H1 (cell line): ENCODE data around the gene WASF3. TPM values are rescaled to one million over a fixed set of nuclear protein-coding genes. Genes with fewer than 3 reads are reported as not detected.

Experiments used
- CTCF ChIA-PET: fragments of 300-600 bp; sonication (Branson Sonifier 250); formaldehyde crosslinking; loops from one replicate; lab custom pipeline; 2021; ENCODE audit not compliant: partially characterized antibody; lab: Charles Lee
- POLR2A ChIA-PET: fragments of 300-600 bp; sonication (Branson Sonifier 250); formaldehyde crosslinking; loops from one replicate; lab custom pipeline; 2021; ENCODE audit warnings: inconsistent platforms; ENCODE audit not compliant: partially characterized antibody; lab: Charles Lee
- DNase-seq, 2 experiments: peaks; one replicate each; pipeline versions ENCODE4 v3.0.0 to v3.0.0-alpha.2; 2010 to 2022; ENCODE audit warnings: low spot score in 2 of 2, low read depth in 1 of 2, mixed read lengths in 1 of 2
- FAIRE-seq: peaks from 2 replicates; lab custom pipeline; 2011; peaks lifted over from hg19 to GRCh38; lab: Jason Lieb, UNC
- H2AFZ ChIP-seq: 2 replicates; pipeline ENCODE4 v1.8.1; 2012; ENCODE audit warnings: low read length, inconsistent platforms
- H2AK5ac ChIP-seq: 2 replicates; pipeline ENCODE4 v1.6.1; 2013; ENCODE audit warnings: low read depth, low read length
- H2BK120ac ChIP-seq: replicated peaks from 2 replicates; pipeline ENCODE3; 2013; ENCODE audit warnings: low read depth, low read length, inconsistent platforms
- H2BK12ac ChIP-seq: 2 replicates; pipeline ENCODE4 v1.6.1; 2013; ENCODE audit warnings: low read depth, low read length
- H2BK15ac ChIP-seq: 2 replicates; pipeline ENCODE4 v1.6.1; 2013; ENCODE audit warnings: low read length
- H2BK20ac ChIP-seq: 2 replicates; pipeline ENCODE4 v1.6.1; 2013; ENCODE audit warnings: low read length
- H2BK5ac ChIP-seq: 2 replicates; pipeline ENCODE4 v1.6.1; 2013; ENCODE audit warnings: low read depth, low read length
- H3K14ac ChIP-seq: 2 replicates; pipeline ENCODE4 v1.6.1; 2013; ENCODE audit warnings: inconsistent platforms; ENCODE audit not compliant: insufficient read length
- H3K18ac ChIP-seq: 2 replicates; pipeline ENCODE4 v1.6.1; 2013; ENCODE audit warnings: low read length; ENCODE audit errors: extremely low read depth
- H3K23ac ChIP-seq: 2 replicates; pipeline ENCODE4 v1.6.1; 2013; ENCODE audit warnings: inconsistent platforms; ENCODE audit not compliant: insufficient read length
- H3K23me2 ChIP-seq: 2 replicates; pipeline ENCODE4 v1.6.1; 2013; ENCODE audit warnings: low read depth, low read length
- H3K27ac ChIP-seq: 2 replicates; pipeline ENCODE4 v1.6.1; 2011; ENCODE audit warnings: low read depth, low read length, inconsistent platforms
- H3K27me3 ChIP-seq, 4 experiments: replicated peaks in 1 of 4; 1 replicate in 1 of 4; 2 replicates in 3 of 4; pipeline versions ENCODE4 v1.6.1 to v1.8.1; 2011 to 2013; ENCODE audit warnings: low read length in 3 of 4, mild to moderate bottlenecking in 3 of 4, inconsistent platforms in 2 of 4, mixed read lengths in 2 of 4, moderate library complexity in 1 of 4; ENCODE audit not compliant: control insufficient read depth in 3 of 4, insufficient read depth in 3 of 4; ENCODE audit errors: extremely low read depth in 1 of 4
- H3K36me3 ChIP-seq, 4 experiments: 2 replicates each; pipeline versions ENCODE4 v1.6.1 to v1.8.1; 2011 to 2013; ENCODE audit warnings: mild to moderate bottlenecking in 4 of 4, low read length in 3 of 4, moderate library complexity in 2 of 4, control low read depth in 1 of 4, inconsistent platforms in 1 of 4; ENCODE audit not compliant: insufficient read depth in 4 of 4, control insufficient read depth in 2 of 4
- H3K4ac ChIP-seq: replicated peaks from 2 replicates; pipeline ENCODE3; 2013; ENCODE audit warnings: low read length, low read depth, mixed read lengths, inconsistent platforms; ENCODE audit not compliant: insufficient read length
- H3K4me1 ChIP-seq, 4 experiments: replicated peaks in 1 of 4; 1 replicate in 1 of 4; 2 replicates in 3 of 4; pipeline versions ENCODE4 v1.6.1 to v1.8.1; 2011 to 2013; ENCODE audit warnings: low read length in 3 of 4, inconsistent platforms in 2 of 4, mixed read lengths in 1 of 4; ENCODE audit not compliant: insufficient read depth in 4 of 4, control insufficient read depth in 3 of 4
- H3K4me2 ChIP-seq, 2 experiments: 2 replicates each; pipeline versions ENCODE4 v1.6.1 to v1.8.1; 2011 to 2013; ENCODE audit warnings: low read depth in 2 of 2, low read length in 2 of 2, control low read depth in 1 of 2, inconsistent platforms in 1 of 2, mild to moderate bottlenecking in 1 of 2; ENCODE audit not compliant: insufficient read depth in 1 of 2
- H3K4me3 ChIP-seq, 4 experiments: fragments of 200-600, 300-600 bp in 1 of 4; sonication (generic), shearing (Covaris generic), sonication (Bioruptor Twin) in 1 of 4; 2 replicates each; pipeline versions ENCODE4 v1.5.1 to v1.8.1; 2011 to 2016; ENCODE audit warnings: low read length in 4 of 4, low read depth in 3 of 4, control low read depth in 2 of 4, inconsistent platforms in 2 of 4, mild to moderate bottlenecking in 2 of 4, mixed read lengths in 1 of 4, moderate library complexity in 1 of 4; ENCODE audit not compliant: insufficient read depth in 2 of 4; ENCODE audit errors: extremely low read depth in 1 of 4
- H3K56ac ChIP-seq: replicated peaks from 2 replicates; pipeline ENCODE3; 2013; ENCODE audit warnings: low read depth, mild to moderate bottlenecking, mixed read lengths, low read length, inconsistent platforms; ENCODE audit not compliant: insufficient read length
- H3K79me1 ChIP-seq: 2 replicates; pipeline ENCODE4 v1.6.1; 2013; ENCODE audit warnings: low read depth, low read length, control low read depth
- H3K79me2 ChIP-seq, 2 experiments: 2 replicates each; pipeline versions ENCODE4 v1.6.1 to v1.8.1; 2012 to 2013; ENCODE audit warnings: low read length in 2 of 2, mild to moderate bottlenecking in 2 of 2, inconsistent platforms in 1 of 2; ENCODE audit not compliant: insufficient read depth in 2 of 2, control insufficient read depth in 1 of 2
- H3K9ac ChIP-seq, 4 experiments: replicated peaks in 1 of 4; 1 replicate in 1 of 4; 2 replicates in 3 of 4; pipeline versions ENCODE4 v1.6.1 to v1.8.1; 2011 to 2013; ENCODE audit warnings: low read depth in 3 of 4, low read length in 3 of 4, control low read depth in 2 of 4, mild to moderate bottlenecking in 2 of 4, moderate library complexity in 2 of 4, inconsistent platforms in 1 of 4; ENCODE audit errors: extremely low read depth in 1 of 4
- H3K9me3 ChIP-seq, 2 experiments: 2 replicates each; pipeline versions ENCODE4 v1.6.1 to v1.8.1; 2012 to 2013; ENCODE audit warnings: mild to moderate bottlenecking in 2 of 2, moderate library complexity in 2 of 2, control low read depth in 1 of 2, inconsistent platforms in 1 of 2, low read depth in 1 of 2, low read length in 1 of 2, mixed read lengths in 1 of 2; ENCODE audit not compliant: insufficient read depth in 2 of 2
- H4K20me1 ChIP-seq, 2 experiments: replicated peaks in 1 of 2; 2 replicates each; pipeline versions ENCODE3 to v1.8.1; 2011 to 2013; ENCODE audit warnings: inconsistent platforms in 2 of 2, low read length in 2 of 2, mild to moderate bottlenecking in 1 of 2; ENCODE audit not compliant: insufficient read depth in 2 of 2, control insufficient read depth in 1 of 2
- H4K5ac ChIP-seq: 2 replicates; pipeline ENCODE4 v1.6.1; 2013; ENCODE audit warnings: low read length, low read depth, mixed read lengths, inconsistent platforms; ENCODE audit not compliant: insufficient read length
- H4K8ac ChIP-seq: 2 replicates; pipeline ENCODE4 v1.8.0; 2013; ENCODE audit warnings: mild to moderate bottlenecking, moderate library complexity, low read length, inconsistent platforms; ENCODE audit not compliant: insufficient read depth; ENCODE audit errors: extremely low read depth
- H4K91ac ChIP-seq: replicated peaks from 2 replicates; pipeline ENCODE3; 2013; ENCODE audit warnings: low read length, mixed read lengths, inconsistent platforms; ENCODE audit not compliant: insufficient read length
- GABPA ChIP-seq: IDR thresholded peaks from 2 replicates; pipeline ENCODE4 v1.6.1; 2011; ENCODE audit warnings: mild to moderate bottlenecking, low read length, moderate library complexity, borderline replicate concordance; ENCODE audit not compliant: insufficient read depth
- HDAC2 ChIP-seq, 2 experiments: fragments of 300-600 bp in 1 of 2; sonication (generic) in 1 of 2; IDR thresholded peaks; 2 replicates each; pipeline ENCODE4 v1.6.1; 2011 to 2012; ENCODE audit warnings: low read depth in 2 of 2, low read length in 2 of 2, mild to moderate bottlenecking in 2 of 2, moderate library complexity in 2 of 2, borderline replicate concordance in 1 of 2, inconsistent platforms in 1 of 2
- POU5F1 ChIP-seq: IDR thresholded peaks from 2 replicates; pipeline ENCODE4 v1.6.1; 2011; ENCODE audit warnings: low read depth, mild to moderate bottlenecking, low read length, moderate library complexity
- SIX5 ChIP-seq: IDR thresholded peaks from 2 replicates; pipeline ENCODE4 v1.6.1; 2011; ENCODE audit warnings: mild to moderate bottlenecking, low read depth, low read length
- SP1 ChIP-seq: IDR thresholded peaks from 2 replicates; pipeline ENCODE4 v1.6.1; 2011; ENCODE audit warnings: low read depth, low read length
- WGBS, 2 experiments: shearing (Covaris generic) in 1 of 2; methylation state at CpG; one replicate each; pipeline versions ENCODE4 v1.1.6 to v1.1.7; 2013 to 2015; ENCODE audit warnings: low lambda C conversion rate in 2 of 2, mixed read lengths in 2 of 2, inconsistent platforms in 1 of 2, low coverage in 1 of 2, missing lambda C conversion rate in 1 of 2; ENCODE audit not compliant: insufficient replicate concordance in 2 of 2, insufficient coverage in 1 of 2, insufficient read length in 1 of 2; ENCODE audit errors: extremely low coverage in 1 of 2, missing lambda C conversion rate in 1 of 2; 5-methylcytosine and 5-hydroxymethylcytosine counted together
- polyA plus RNA-seq, 7 experiments: library from polyadenylated mRNA; depleted of rRNA in 3 of 7; stranded (reverse) in 5 of 7; unstranded in 2 of 7; fragments of >200 nt in 5 of 7; fragments of 200-250 nt in 2 of 7; gene quantifications; 1 replicate in 5 of 7; 2 replicates in 1 of 7; 4 replicates in 1 of 7; pipeline versions ENCODE4 v1.2.1 to v1.2.3, GENCODE V29; 2011 to 2013; ENCODE audit warnings: missing spikeins in 2 of 7, mixed read lengths in 2 of 7
- total RNA-seq: library from RNA; stranded (reverse); fragmentation: NEBNext Ultra II Directional; extraction: Animal tissue kit (Norgen Biotek cat#: 25700); gene quantifications from 2 replicates; pipeline ENCODE4 v1.2.1, GENCODE V29; 2021

WASF3 gene
- total and polyA plus RNA-seq, 2 of the 8 experiments (the other 6 are each of a cell fraction or from before 2014, with no cell fraction given) = 18.7 to 39.8 TPM

DNA sequence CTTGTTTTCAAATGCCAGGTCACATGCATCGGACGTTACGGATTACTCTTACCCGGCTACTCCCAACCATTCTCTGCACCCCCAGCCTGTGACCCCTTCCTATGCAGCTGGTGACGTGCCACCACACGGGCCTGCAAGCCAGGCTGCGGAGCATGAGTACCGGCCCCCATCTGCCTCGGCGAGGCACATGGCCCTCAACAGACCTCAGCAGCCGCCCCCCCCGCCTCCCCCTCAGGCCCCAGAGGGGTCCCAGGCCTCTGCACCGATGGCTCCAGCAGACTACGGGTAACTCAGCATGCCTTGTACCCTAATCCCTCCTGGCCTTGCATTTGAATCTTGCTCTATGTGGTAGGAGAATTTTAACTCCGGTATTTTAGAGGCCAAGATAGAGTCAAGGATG, 123.6 kb downstream of the WASF3 start:
- TF ChIP-seq POU5F1 = no peak
- no peak for TF ChIP-seq GABPA
- TF ChIP-seq SIX5 = no peak
- TF ChIP-seq SP1 = no peak
- no peak for TF ChIP-seq HDAC2 (IDR thresholded peaks at IDR 0.05; ENCODE audit: borderline replicate concordance in 1 of 2, low read depth in 2 of 2, low read length in 2 of 2)
- Histone ChIP-seq H4K5ac (no peak overlapping the region), H4K20me1 (no peaks in the 10 kb centered on the region), H2BK120ac (no peak overlapping the region), H3K56ac (no peak overlapping the region), H3K79me1 (no peaks in the 10 kb centered on the region), H3K27me3 (no peaks in the 10 kb centered on the region), H3K14ac (no peak overlapping the region), H2AFZ (no peak overlapping the region), H2BK20ac (no peak overlapping the region), H2AK5ac (no peak overlapping the region), H3K4me3 (no peak overlapping the region), H4K91ac (no peak overlapping the region), H3K27ac (no peak overlapping the region), H2BK5ac (no peak overlapping the region), H3K36me3 (peaks cover 9 to 20% (median 13%) of the 10 kb centered on the region in 4 experiments; a peak in 7 of 8 replicates), H3K23ac (no peak overlapping the region), H2BK15ac (no peak overlapping the region), H3K79me2 (no peaks in the 10 kb centered on the region), H3K9me3 (no peaks in the 10 kb centered on the region), H3K18ac (no peak overlapping the region), H3K4me2 (no peak overlapping the region), H4K8ac (no peak overlapping the region), H3K9ac (no peak overlapping the region), H2BK12ac (no peak overlapping the region), H3K4ac (no peak overlapping the region), H3K23me2 (no peaks in the 10 kb centered on the region), H3K4me1 (peaks cover 0 to 5% (median 2%) of the 10 kb centered on the region in 4 experiments; a peak in 3 of 7 replicates)
- ChIA-PET CTCF (interaction anchor here (1.7 to 1.8 kb wide), 2 partner anchors 17 to 24 kb away, joined by 3 to 7 read pairs; no protein-coding TSS in a partner anchor), POLR2A (interaction anchor here (0.5 kb wide), 1 partner anchor 573 kb away, joined by 3 read pairs; no protein-coding TSS in a partner anchor)
- FAIRE-seq (no peak), DNase-seq (no peak)
- WGBS, 2 experiments = 92% methylated on average over 13 of the region's 15 CpGs; no CpG with 5 or more reads in 1 of the 2 experiments
